DMS 273 (cell line): ENCODE results near the gene AMBN.
"Not testable (repeated sequence)": the region's sequence is repeated elsewhere in the genome, so short reads cannot be mapped to it uniquely, and the experiment has no call there.

ENCODE experiments used
- DNase-seq: peaks from one replicate; lab custom pipeline; 2025; ENCODE audit not compliant: unreplicated experiment; lab: John Stamatoyannopoulos, UW

Gene AMBN

DNA sequence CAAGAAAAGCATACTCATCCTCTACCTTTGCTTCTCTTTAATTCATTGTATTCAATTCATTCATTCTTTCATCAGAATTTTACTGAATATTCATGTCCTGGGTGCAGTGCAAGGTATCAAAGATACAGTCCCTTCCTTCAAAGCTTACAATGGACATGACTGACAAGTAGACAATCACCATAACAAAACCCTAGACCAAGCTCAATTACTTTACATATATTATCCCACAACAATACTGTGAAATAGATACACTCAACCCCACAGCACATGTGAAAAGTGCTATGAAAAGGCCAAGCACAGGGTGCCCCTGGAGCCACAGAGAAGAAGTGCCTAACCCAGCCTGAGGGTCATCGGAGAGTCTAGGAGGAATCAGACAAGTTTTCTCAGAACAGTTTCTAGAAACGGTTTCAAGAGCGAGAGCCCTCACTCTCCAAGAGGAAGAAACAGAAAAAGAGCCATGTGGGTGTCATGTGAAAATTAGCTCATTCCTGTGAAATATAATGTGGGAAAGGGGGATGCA, 15.3 kb downstream of the AMBN start:
- DNase-seq = no peak

DNA sequence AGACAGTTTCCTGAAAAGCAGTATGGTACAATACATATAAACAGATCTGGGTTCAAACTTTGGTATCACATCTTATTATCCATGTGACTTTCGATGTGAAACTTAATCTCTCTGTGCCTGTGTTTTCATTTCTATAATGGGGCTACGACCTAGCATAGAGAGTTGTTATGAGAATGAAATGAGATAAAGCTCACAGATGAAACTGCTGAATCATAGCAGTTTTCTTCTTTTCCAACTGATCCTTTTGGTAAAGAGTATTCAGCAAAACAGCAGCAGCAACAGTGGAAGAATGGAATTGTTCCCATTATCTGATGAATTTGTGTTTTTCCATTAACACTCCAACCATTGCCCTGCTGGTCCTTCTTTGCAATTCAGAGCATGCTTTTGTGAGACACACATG, 16.3 kb downstream of the AMBN start:
- DNase-seq = no peak

DNA sequence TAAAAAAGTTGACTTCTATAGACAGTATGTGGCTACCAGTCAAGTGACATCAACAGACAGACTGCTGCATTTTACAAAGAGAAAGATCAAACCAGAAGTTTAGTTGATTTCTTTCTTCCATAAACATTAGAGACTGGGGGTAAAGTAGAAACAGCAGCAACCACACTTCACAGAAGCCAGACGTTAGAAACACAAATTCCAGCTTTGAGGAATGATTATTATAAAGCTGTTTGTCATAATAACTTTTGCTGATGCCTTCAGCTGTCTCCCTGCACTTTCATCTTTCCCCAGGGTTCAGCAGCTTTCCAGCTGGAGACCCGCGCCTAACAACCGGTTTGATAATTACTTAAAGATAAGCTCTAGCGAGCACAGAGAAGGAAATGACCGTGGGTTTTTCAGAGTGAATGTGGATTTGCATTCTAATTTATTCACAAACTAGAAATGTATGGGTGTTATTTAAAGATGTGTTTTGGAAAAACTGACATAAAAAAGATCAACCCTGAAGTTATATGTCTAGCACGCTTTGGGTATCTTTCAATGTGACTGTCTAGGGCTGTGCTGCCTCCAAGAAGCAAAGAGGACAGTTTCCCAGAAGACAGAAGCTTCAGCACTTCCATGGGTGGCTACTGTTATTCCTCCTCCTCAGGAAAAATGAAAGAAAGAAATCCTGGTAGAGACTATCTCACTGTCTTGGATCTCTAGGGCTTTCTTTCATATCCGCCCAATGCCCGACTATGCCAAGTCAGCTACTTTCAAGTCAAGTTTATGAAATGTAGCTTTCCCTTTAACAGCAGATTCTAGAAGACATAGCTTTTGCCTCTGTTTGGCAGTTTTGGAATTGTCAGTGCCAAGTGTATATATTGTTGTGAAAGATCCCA, 21.5 kb downstream of the AMBN start:
- DNase-seq = no peak

DNA sequence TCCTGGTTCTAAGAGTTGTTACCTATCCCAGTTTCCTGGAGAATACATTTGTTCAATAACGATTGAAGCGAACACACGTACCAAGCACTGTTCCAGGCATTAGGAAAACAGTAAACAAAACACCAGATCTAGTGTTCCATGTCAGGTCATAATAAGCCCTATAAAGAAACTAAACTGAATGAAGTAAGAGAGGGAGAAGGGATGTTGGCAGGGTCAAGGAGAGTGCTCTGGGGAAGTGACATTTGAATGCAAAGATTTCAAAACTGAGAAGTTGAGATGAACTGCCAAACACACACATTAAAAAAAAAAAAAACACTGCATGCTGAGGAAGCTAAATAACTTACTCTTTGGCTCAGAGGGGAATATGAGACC, 22.1 kb downstream of the AMBN start:
- DNase-seq = no peak

DNA sequence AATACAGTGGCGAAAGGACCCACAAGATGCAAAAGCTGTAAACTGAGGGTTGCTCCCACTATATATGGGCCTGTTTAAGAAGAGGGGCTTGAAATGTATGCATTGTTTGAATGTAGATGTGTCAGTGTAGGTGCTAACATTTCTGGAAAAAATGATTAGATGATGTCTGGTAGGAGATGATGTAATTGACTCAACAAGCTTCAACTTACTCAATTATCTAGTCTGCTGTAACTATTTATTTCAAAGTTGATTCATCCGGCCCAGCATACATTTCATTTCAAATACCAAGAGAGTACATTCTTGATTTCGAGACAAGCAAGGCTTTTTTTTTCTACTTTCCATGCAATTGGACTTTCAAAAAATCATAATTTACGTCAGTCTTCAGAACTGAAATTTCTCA, 27.2 kb downstream of the AMBN start:
- DNase-seq = no peak

DNA sequence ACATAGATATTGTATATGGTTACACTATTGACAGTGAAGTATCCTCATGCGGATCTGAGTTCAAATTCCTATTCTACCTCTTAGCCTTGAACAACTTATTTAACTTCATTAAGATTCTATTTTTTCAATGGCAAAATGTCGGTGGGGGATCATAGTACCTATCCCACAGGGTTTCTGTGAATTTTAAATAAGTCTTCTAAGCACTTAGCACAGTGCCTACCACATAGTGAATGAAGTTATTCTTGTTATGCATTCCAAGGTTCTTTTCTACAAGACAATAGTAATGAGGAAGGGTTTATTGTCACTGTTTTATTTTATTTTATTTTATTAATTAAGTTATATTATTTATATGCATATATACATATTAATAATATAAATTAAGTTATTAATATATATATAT, 27.7 kb downstream of the AMBN start:
- DNase-seq = no peak

DNA sequence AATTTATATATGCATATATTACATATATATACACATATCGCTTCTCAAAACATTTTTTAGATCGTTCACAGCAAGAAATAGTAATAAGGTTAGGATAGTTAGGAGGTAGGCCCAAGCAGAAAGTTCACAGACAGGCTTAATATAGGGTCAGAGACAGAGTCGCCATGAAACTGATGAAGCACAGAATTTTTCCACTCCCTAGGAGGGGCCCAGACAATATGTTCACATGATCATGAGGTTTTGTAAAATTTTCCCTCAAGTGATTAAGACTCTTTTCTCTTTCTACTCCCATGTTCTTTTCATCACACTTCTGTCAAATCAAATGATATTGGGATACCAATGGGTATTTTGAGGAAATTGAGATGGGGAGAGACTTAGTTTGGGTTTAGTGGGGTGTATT, 31.3 kb downstream of the AMBN start:
- no peak for DNase-seq

DNA sequence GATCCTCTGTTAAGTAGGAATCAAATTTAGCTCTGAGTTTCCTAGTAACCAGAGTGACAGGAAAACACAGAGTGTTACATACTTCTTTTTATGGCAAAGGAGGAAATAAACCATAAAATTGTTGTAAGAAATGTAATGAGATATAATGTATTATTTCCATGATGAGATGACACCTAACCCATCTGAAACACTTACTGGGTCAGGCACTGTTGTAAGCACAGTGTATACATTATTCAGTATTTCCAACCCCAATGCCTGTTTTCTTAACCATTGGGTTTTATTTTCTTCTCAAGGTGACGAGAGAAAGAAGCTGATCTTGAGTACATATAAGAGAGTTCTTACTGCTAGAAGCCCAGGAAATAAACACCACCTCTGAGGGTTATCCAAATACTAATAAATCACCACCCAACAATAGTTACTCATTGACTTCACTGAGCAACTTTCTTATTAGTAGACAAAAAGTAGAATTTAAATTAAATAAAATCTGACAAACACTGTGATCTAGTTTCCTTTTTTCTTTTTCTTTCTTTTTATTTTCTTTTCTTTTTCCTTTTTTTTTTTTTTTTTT, 32.3 kb downstream of the AMBN start:
- no peak for DNase-seq

DNA sequence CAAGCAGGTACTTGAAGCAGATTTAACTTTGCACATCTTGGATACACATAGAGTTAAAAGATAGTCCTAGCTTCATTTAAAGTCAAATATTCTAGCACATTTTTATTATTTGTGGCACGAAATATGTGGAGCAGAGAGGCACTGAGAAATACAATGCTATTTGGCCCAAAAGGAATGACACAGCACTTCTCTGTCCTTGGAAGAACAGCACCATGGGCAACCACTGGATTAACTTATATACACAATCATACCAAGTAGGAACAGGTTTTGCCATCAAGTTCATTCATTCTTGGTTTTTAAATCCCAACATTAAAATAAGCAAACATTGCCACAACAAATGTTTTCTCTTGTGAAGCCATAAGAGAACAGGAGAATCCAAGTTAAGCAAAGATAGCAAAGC, 35.6 kb downstream of the AMBN start:
- no peak for DNase-seq

DNA sequence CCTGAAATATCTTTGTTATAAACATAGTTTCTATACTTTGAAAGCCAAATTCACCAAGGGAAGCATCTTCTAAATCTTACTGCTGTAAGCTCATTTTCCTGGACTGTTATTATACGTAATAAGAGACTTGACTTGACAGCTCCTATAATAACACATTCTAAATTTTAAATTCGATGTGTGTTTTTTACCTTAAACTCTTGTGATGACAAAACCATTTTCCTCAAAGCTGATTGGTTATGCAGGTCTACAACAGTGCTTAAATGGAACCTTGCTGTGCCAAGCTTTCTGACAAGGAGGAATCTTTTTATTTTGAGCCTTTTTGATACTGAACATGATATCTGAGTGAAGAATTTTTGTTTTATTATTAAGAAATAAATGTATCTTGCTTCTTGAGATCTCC, 36.4 kb downstream of the AMBN start, which contains the start of gene ENAM:
TSS of gene ENAM (plus strand) at position 301 of the 400 bp plus-strand sequence. CDS start 757 bp downstream, outside the sequence.
- DNase-seq = no peak

DNA sequence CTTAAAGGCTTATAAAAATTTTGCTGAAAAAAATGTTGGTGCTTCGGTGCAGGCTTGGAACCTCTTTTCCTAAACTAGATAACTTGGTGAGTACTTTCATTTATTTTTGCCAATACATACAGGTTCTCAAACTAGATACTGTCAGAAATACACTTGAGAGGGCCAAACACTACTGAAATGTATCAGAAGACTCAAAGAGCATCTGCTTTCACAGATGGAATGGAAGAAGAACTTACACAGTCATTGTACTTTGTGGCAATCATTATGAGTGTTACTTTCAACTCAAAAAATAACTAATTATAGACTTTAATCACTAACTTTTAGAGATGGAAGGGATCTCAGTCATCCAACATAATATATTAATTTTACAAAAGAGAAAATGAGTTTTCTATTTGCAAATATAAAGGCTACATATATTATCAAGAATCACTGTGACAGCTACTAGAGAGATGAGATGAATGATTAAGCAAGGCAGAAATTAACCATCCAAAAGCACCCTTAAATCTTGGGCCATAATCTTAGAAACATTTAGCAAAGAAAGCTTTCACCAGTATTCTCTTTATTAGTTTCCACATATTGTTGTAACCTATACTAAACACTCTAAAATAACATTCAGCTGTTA, 37.5 kb downstream of the AMBN start:
- DNase-seq = no peak

DNA sequence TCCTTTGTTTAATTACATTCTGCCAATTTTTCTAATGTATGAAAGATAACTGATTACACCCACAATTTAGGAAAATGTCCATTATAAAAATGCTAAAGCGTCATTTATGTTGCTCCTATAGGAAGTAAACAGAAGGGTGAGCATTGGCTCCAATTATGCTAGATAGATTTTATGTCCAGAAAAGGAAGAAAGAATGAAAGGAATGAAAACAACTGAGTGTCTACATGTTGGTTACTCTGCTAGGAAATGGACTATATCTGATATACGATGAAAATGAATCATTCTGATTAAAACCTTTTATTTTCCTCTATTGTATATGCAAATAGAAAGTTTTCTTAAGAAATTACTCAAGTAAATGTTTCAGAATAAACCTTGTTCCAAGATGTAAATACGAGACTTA, 38.1 kb downstream of the AMBN start:
- DNase-seq = no peak

DNA sequence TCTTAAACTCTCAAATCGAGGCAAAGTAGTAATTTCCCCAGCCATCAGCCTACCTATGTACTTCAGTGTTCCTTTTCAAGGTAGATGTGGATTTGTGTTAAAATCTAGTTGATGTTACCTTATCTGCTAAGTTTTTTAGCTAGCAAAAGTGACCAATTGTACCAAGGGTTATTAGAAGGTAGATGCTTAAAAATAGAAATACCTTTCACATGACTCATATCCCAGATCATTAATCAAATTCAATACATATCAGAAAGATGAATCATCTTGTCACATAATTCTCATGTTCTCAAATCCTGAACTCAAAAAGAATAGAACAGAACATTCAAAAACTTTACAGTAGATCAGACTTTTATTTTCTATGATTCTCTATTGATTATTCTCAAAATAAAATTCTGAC, 40.0 kb downstream of the AMBN start:
- DNase-seq = no peak

DNA sequence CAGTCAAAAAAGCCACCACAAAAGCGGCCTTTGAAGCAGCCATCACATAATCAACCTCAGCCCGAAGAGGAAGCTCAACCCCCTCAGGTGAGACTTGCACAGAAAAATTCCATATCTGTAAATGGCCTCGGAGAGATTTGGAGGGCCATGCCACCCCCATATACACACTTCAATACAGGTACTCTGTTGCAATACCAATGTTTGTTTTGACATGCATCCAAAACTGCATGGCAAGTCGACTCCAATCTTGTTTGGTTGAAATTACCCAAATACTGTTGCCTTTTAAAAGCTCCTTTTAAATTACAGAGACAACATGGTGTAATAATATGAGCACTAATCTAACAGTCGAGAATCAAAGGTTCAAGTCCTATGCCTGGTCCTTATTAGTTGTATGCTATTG, 42.4 kb downstream of the AMBN start:
- DNase-seq = no peak

DNA sequence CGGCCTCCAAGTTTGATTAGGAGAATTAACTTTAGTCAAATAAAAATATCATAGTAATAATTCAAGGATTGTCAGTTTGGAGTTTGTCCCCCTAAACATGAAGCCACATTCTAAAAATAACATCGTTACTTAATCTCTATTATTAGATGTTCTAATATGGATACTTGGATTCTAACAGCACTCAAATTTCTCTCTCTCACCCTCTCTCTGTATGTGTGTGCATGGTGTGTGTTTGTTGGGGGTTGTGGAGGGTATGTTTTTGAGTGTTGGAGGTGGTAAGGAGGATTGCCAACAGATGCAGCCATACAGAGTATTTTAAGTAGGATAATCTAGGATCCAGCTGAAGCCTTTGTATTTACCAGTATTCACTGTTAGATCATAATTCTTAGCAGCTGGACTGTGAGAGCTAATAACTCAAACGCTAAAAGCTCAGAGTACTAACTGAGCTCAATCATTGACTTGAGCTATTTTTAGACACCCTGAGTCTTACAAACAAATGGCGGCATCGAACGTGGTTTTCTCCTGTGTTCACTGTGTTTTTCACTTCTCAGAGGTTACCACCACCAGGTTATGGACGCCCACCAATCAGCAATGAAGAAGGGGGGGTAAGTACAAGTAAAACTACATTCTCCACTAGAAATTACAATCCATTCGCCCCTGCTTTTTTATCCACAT, 45.3 kb downstream of the AMBN start:
- no peak for DNase-seq

DNA sequence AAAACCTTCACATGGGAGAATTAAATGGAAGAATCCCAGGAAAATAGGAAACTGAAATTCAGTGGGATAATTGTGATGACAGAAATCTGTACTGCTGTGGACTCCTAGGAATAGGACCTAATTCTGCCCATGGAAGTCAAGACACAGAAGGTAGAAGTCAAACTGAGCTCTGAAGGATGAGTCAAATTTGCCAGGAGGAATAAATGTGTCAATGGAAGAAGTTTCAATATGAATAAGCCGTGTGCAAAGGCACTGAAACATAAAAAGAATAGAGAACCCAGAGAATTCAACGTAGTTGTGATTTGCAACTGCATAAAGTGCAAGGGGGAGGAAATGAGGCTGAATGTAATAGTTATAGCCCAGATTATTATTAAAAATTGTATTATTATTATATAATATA, 48.1 kb downstream of the AMBN start:
- DNase-seq = no peak

DNA sequence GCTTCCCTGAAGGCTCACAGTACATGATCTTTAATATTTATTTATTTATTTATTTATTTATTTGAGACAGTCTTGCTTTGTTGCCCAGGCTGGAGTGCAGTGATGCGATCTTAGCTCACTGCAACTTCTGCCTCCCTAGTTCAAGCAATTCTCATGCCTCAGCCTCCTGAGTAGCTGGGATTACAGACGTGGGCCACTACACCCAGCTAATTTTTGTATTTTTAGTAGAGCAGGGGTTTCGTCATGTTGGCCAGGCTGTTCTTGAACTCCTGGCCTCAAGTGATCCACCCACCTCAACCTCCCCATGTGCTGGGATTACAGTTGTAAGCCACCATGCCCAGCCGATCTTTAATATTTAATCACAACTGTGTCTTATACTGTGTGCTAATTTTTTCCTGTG, 58.7 kb downstream of the AMBN start:
- DNase-seq = not testable (repeated sequence)

DNA sequence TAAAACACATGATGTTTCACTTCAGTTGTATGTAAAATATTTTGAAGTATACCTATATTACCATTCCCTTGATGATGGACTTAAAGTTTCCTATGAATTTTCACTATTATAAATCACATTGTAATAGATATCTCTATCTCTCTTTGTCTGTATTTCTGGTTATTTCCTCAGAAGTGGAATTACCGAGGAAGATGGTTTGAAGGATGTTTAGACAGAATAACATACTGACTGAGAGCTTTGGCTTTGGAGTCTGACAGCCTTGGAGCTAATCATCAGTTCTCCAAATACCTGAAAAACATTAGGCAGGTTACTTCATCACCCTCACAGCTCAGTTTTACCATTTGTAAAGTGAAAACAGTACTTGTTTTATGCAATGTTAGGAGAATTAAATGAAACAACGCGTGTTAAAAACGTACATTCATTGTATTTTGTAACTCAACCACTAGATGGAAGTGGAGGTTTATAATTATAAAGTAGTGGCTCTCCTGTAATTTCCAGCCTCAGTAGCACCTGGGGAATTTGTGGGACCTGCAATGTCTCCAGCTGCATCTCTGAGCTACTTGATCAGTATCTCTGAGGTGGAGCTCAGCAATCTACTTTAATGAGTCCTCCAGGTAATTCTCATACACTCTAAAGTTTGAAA, 59.9 kb downstream of the AMBN start:
- peak; percentile 41 for DNase-seq

DNA sequence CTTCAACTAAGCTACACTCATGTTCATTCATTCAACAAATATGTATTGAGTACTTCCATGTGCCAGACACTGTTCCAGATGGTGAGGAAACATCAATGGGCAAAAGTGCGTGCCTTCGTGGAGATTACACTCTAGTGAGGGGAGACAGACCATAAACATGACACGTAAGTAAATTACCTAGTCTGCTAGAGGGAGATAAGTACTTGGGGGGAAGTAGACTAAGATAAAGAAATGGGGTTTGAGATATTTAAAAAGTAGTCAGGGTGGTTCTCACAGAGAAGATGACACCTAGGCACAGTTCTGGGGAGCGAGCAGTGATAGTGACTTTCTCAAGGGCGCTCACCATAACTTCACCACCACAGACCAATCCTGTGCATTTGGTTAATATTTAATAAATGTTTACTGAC, 62.6 kb downstream of the AMBN start:
- no peak for DNase-seq
